ENCODE measurements around the gene INTS6.

The INTS6 gene

DNA sequence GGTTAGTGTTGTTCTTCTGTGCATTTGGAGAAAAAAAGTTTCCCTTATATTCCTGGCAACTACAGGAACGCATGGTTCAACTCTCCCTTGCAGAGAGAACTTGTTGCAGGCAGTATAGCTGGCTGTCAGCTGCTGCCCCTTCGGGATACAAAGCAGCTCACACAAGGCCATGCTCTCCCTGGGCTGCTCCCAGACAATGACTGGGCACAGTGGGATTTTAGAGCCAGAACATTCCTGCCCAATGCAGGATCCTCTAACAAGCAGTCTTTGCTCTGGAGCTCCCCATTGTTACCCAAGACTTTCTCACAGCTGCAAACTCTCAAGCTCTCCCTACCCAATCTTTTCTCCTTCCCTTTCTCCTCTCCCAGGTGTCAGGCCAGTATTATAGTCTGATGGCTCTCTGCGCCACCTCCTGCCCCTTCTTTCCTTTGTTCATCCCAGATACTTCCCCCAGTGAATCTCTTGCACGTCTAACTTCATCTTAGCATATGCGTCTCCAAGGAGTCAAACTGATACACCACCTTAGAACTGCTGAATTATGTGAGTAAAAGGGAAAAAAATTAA is 140.8 kb downstream of the INTS6 start:
- DNase-seq, result no peak
